Endodermal cell (in vitro differentiated cells): Measurements from ENCODE around the gene SNRPB. TPM values are rescaled to one million over a fixed set of nuclear protein-coding genes. Genes with fewer than 3 reads are reported as not detected.
"Not testable (repeated sequence)": the region's sequence is repeated elsewhere in the genome, so short reads cannot be mapped to it uniquely, and the experiment has no call there.

Source experiments
- DNase-seq: peaks from one replicate; pipeline ENCODE4 v3.0.0-alpha.2; 2017
- H3K27ac ChIP-seq: 2 replicates; pipeline ENCODE4 v1.5.1; 2013; ENCODE audit warnings: mild to moderate bottlenecking, low read depth, low read length, moderate library complexity
- H3K27me3 ChIP-seq: 2 replicates; pipeline ENCODE4 v1.6.1; 2013; ENCODE audit warnings: mild to moderate bottlenecking, low read length, moderate library complexity; ENCODE audit not compliant: insufficient read depth, control insufficient read depth, poor library complexity, severe bottlenecking
- H3K36me3 ChIP-seq: 2 replicates; pipeline ENCODE4 v1.7.0; 2013; ENCODE audit warnings: mild to moderate bottlenecking, low read length, moderate library complexity; ENCODE audit not compliant: control insufficient read depth, insufficient read depth
- H3K4me1 ChIP-seq: one replicate; pipeline ENCODE4 v1.7.0; 2013; ENCODE audit warnings: low read length; ENCODE audit not compliant: control insufficient read depth, insufficient read depth
- H3K4me3 ChIP-seq: 2 replicates; pipeline ENCODE4 v1.5.1; 2013; ENCODE audit warnings: mild to moderate bottlenecking, low read length, moderate library complexity
- H3K9ac ChIP-seq: 2 replicates; pipeline ENCODE4 v1.6.1; 2013; ENCODE audit warnings: mild to moderate bottlenecking, low read length, moderate library complexity; ENCODE audit not compliant: poor library complexity, severe bottlenecking; ENCODE audit errors: extremely low read depth
- H3K9me3 ChIP-seq: 2 replicates; pipeline ENCODE4 v1.6.1; 2013; ENCODE audit warnings: mild to moderate bottlenecking, low read length, moderate library complexity; ENCODE audit not compliant: control insufficient read depth
- H3K27ac Mint-ChIP-seq: 2 replicates; pipeline ENCODE4 v1.8.0; 2020; ENCODE audit warnings: mixed read lengths
- H3K27me3 Mint-ChIP-seq: 2 replicates; pipeline ENCODE4 v1.8.0; 2021; ENCODE audit warnings: mild to moderate bottlenecking, mixed read lengths; ENCODE audit not compliant: insufficient read depth
- H3K36me3 Mint-ChIP-seq: 2 replicates; pipeline ENCODE4 v1.8.0; 2020; ENCODE audit warnings: low read depth, mixed read lengths
- H3K4me1 Mint-ChIP-seq: 2 replicates; pipeline ENCODE4 v1.8.0; 2020; ENCODE audit warnings: mixed read lengths
- H3K4me3 Mint-ChIP-seq: 2 replicates; pipeline ENCODE4 v1.8.0; 2020; ENCODE audit warnings: mild to moderate bottlenecking, moderate library complexity, mixed read lengths
- H3K9me3 Mint-ChIP-seq: 2 replicates; pipeline ENCODE4 v1.8.0; 2020; ENCODE audit warnings: mild to moderate bottlenecking, mixed read lengths
- CTCF ChIP-seq: fragments of 200-600 bp; sonication (generic); conservative IDR thresholded peaks from 2 replicates; pipeline ENCODE4 v1.5.0; 2021; ENCODE audit warnings: antibody characterized with exemption, mild to moderate bottlenecking
- WGBS, 2 experiments: methylation state at CpG; one replicate each; pipeline versions ENCODE4 v1.1.5 to v1.1.7; 2013; ENCODE audit warnings: missing lambda C conversion rate in 2 of 2, mixed read lengths in 1 of 2; ENCODE audit not compliant: insufficient coverage in 1 of 2, insufficient read length in 1 of 2; 5-methylcytosine and 5-hydroxymethylcytosine counted together
- total RNA-seq, 2 donors: library from RNA; stranded (reverse); fragmentation: NEBNext Ultra II Directional in 1 of 2; extraction: Animal tissue kit (Norgen Biotek cat#: 25700) in 1 of 2; gene quantifications; 2 replicates in 1 of 2; 3 replicates in 1 of 2; pipeline ENCODE4 v1.2.1, GENCODE V29; 2021

Gene SNRPB
- total RNA-seq, 2 donors from 2014 or later = 277 to 310 TPM

GRCh38 chr20:2508631-2509467 lies 38.3 kb upstream of the SNRPB start, which contains the start of gene ZNF343:
Gene ZNF343 (minus strand): TSS chr20:2508915. CDS start chr20:2493895, 15,020 bp downstream.
- H3K27me3 Mint-ChIP-seq = peaks cover 42% of the 10 kb centered on the region
- peak within 1 kb of the TSS; percentile 41 for H3K27ac ChIP-seq

DNA sequence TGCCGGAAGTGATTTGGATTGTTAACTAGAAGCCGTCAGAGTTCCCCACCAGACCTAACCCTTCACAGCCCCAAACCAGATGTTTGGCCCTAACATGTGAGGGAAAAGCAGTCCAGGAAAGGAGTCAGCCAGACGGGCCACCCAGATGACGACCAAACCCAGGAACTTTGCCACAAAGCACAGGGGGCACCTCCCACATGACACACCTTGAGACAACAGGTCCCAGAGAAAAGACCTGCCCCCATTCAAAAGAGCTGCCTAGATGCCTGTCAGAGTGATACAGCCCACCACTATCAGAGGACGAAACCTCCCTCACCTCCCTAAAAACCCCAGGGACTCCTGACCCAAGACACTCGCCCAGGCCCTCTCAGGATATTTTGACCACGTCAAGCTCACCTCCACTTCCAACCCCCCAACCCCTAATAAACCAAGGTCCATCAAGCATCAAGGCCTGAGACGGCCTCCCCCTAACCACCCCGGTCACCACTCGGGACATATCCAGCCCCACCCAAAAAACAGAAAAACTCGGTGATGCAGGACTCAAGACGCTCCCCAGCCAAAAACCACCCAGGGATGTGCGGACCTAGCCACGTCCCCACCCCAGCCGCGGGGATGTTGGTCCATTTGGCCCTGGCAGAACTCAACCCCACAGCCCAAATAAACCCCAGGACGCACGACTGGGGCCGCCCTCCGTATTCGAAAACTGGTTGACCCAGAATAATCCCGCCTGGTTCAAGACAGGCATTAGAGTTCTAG lies 37.5 kb upstream of the SNRPB start:
- 40 to 56% methylated on average over 7 to 22 of the region's 22 CpGs for WGBS, 2 experiments
- Mint-ChIP-seq H3K4me3 (peak overlapping the region; percentile 95), H3K9me3 (peaks cover 7% of the 10 kb centered on the region), H3K27ac (peak overlapping the region; percentile 91), H3K36me3 (no peaks in the 10 kb centered on the region), H3K27me3 (peaks cover 49% of the 10 kb centered on the region), H3K4me1 (peaks cover 25% of the 10 kb centered on the region)
- DNase-seq = no peak
- peaks cover 3% of the 10 kb centered on the region for H3K4me1 ChIP-seq
- peak overlapping the region; percentile 84 for H3K9ac ChIP-seq
- no peaks in the 10 kb centered on the region for H3K36me3 ChIP-seq
- H3K9me3 ChIP-seq = no peaks in the 10 kb centered on the region
- H3K27me3 ChIP-seq = peaks cover 20% of the 10 kb centered on the region
- no peak overlapping the region for H3K27ac ChIP-seq
- no peak for TF ChIP-seq CTCF
- peak overlapping the region; percentile 91 for H3K4me3 ChIP-seq

More at GRCh38 chr20:2508631-2509467, 38.3 kb upstream of the SNRPB start, which contains the start of gene ZNF343:
- Mint-ChIP-seq H3K4me1 (peaks cover 25% of the 10 kb centered on the region), H3K4me3 (peak within 1 kb of the TSS; percentile 95), H3K9me3 (peaks cover 6% of the 10 kb centered on the region), H3K36me3 (no peaks in the 10 kb centered on the region), H3K27ac (peak within 1 kb of the TSS; percentile 91)
- no peak for TF ChIP-seq CTCF
- WGBS, 2 experiments = 1 to 2% methylated on average over 26 to 53 of the region's 53 CpGs
- Histone ChIP-seq H3K36me3 (no peaks in the 10 kb centered on the region), H3K4me1 (peaks cover 3% of the 10 kb centered on the region), H3K9me3 (no peaks in the 10 kb centered on the region), H3K27me3 (peaks cover 28% of the 10 kb centered on the region), H3K9ac (peak within 1 kb of the TSS; percentile 84), H3K4me3 (peak within 1 kb of the TSS; percentile 91)
- peak; percentile 91 for DNase-seq

- Histone ChIP-seq H3K36me3 (no peaks in the 10 kb centered on the region), H3K9me3 (no peaks in the 10 kb centered on the region), H3K4me1 (peaks cover 3% of the 10 kb centered on the region), H3K9ac (no peak overlapping the region), H3K27ac (no peak overlapping the region), H3K4me3 (peak overlapping the region; percentile 91), H3K27me3 (peaks cover 15% of the 10 kb centered on the region)
- Mint-ChIP-seq H3K27ac (no peak overlapping the region), H3K4me1 (peaks cover 25% of the 10 kb centered on the region), H3K9me3 (peaks cover 12% of the 10 kb centered on the region), H3K27me3 (peaks cover 55% of the 10 kb centered on the region), H3K4me3 (peak overlapping the region; percentile 95), H3K36me3 (no peaks in the 10 kb centered on the region)
- WGBS, 2 experiments = 92 to 100% methylated on average over 3 to 5 of the region's 5 CpGs
- DNase-seq = no peak
- TF ChIP-seq CTCF = no peak
Observed at GRCh38 chr20:2507464-2507863, 36.9 kb upstream of the SNRPB start.

DNA sequence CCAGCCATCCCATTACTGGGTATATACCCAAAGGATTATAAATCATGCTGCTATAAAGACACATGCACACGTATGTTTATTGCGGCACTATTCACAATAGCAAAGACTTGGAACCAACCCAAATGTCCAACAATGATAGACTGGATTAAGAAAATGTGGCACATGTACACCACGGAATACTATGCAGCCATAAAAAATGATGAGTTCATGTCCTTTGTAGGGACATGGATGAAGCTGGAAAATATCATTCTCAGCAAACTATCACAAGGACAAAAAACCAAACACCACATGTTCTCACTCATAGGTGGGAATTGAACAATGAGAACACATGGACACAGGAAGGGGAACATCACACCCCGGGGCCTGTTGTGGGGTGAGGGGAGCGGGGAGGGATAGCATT lies 35.8 kb upstream of the SNRPB start:
- not testable (repeated sequence) for H3K27ac Mint-ChIP-seq, H3K4me3 Mint-ChIP-seq, H3K9me3 ChIP-seq, H3K4me3 ChIP-seq, H3K9ac ChIP-seq, H3K27me3 ChIP-seq, H3K4me1 ChIP-seq, H3K36me3 Mint-ChIP-seq, H3K27ac ChIP-seq, DNase-seq, H3K36me3 ChIP-seq
- peaks cover 19% of the 10 kb centered on the region for H3K9me3 Mint-ChIP-seq
- peaks cover 25% of the 10 kb centered on the region for H3K4me1 Mint-ChIP-seq
- 88 to 100% methylated on average over 1 to 2 of the region's 5 CpGs for WGBS, 2 experiments
- H3K27me3 Mint-ChIP-seq = peaks cover 62% of the 10 kb centered on the region
